Prostate gland (tissue), 2 donors: ENCODE measurements around the gene NPTN.

Experiments
- POLR2A ChIP-seq: fragments of 450-650 bp; IDR thresholded peaks from one replicate; pipeline ENCODE4 v1.6.1; 2016; ENCODE audit warnings: antibody characterized with exemption, mild to moderate bottlenecking
- TF ChIP-seq, protein P1 (sequence below), 4 experiments: fragments of 200-600 bp in 2 of 4; fragments of 450-650 bp in 2 of 4; sonication (generic) in 2 of 4; IDR thresholded peaks; 1 replicate in 3 of 4; 2 replicates in 1 of 4; pipeline ENCODE4 v1.5.1; 2016 to 2019; ENCODE audit warnings: antibody characterized with exemption in 4 of 4, mild to moderate bottlenecking in 2 of 4, moderate library complexity in 2 of 4

DNA sequence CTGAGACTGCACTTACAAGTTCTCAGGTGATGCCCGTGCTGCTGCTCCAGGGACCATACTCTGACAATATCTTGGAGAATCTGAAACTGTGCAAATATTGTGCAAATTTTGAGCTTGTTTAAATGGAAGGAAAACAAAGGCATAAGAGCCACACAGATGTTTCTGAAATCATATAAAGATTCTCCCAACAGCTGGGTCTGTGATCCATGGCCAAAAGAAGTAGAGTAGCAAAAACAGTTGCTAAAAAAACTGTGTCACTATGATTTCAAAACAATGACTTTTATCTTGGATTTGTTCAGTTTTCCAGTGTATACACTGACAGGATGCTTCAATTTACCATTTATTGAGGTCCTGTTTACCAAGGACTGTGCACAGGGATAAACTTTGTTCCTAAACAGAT, 25.3 kb downstream of the NPTN start:
- TF ChIP-seq POLR2A = no peak
- TF ChIP-seq, protein P1, sequence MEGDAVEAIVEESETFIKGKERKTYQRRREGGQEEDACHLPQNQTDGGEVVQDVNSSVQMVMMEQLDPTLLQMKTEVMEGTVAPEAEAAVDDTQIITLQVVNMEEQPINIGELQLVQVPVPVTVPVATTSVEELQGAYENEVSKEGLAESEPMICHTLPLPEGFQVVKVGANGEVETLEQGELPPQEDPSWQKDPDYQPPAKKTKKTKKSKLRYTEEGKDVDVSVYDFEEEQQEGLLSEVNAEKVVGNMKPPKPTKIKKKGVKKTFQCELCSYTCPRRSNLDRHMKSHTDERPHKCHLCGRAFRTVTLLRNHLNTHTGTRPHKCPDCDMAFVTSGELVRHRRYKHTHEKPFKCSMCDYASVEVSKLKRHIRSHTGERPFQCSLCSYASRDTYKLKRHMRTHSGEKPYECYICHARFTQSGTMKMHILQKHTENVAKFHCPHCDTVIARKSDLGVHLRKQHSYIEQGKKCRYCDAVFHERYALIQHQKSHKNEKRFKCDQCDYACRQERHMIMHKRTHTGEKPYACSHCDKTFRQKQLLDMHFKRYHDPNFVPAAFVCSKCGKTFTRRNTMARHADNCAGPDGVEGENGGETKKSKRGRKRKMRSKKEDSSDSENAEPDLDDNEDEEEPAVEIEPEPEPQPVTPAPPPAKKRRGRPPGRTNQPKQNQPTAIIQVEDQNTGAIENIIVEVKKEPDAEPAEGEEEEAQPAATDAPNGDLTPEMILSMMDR (IDR thresholded peaks at IDR 0.05) = no peak
